Memory B cell (primary cell): Measurements from ENCODE around the gene CEACAM16.

ENCODE experiments used
- ATAC-seq: fragments of 150-1000 bp; cut with Tn5 transposase; 2 replicates; pipeline ENCODE4 v1.10.0; 2021; ENCODE audit warnings: low read depth, mild to moderate bottlenecking, moderate library complexity
- DNase-seq, 2 donors: peaks; one replicate each; pipeline ENCODE4 v3.0.0; 2022; ENCODE audit warnings: low spot score in 2 of 2
- H3K27ac Mint-ChIP-seq: one replicate; pipeline ENCODE4 v1.8.0; 2022; ENCODE audit warnings: mild to moderate bottlenecking, moderate library complexity, mixed read lengths
- H3K27me3 Mint-ChIP-seq: one replicate; pipeline ENCODE4 v1.8.0; 2022; ENCODE audit warnings: mixed read lengths
- H3K36me3 Mint-ChIP-seq: one replicate; pipeline ENCODE4 v1.8.0; 2022; ENCODE audit warnings: mild to moderate bottlenecking, mixed read lengths
- H3K4me1 Mint-ChIP-seq: one replicate; pipeline ENCODE4 v1.8.0; 2022; ENCODE audit warnings: mixed read lengths
- H3K4me3 Mint-ChIP-seq: one replicate; pipeline ENCODE4 v1.8.0; 2022; ENCODE audit warnings: mild to moderate bottlenecking, moderate library complexity, mixed read lengths
- H3K9me3 Mint-ChIP-seq: one replicate; pipeline ENCODE4 v1.8.0; 2022; ENCODE audit warnings: mixed read lengths

The CEACAM16 gene

DNA sequence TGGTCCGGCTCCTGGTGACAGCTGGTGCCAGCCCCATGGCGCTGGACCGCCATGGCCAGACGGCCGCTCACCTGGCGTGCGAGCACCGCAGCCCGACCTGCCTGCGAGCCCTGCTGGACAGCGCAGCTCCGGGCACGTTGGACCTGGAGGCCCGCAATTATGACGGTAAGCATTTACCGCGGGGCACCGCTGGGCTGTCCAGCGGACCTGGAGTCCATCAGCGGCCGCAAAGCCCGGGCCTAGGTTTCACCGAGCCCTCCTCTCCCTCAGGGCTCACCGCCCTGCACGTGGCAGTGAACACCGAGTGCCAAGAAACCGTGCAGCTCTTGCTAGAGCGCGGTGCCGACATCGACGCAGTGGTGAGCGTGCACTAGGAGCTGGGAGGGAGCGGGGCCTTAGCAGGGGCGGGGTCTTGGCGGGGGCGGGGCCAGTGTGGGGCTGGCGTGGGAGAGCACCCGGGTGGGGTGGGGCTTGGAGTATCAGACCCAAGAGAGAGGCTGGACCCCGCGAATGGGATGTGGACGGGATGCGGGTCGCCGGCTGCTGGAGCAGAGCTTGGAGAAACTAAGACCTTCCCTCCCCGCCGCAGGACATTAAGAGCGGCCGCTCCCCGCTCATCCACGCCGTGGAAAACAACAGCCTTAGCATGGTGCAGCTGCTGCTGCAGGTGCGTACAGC lies 58.2 kb downstream of the CEACAM16 start:
- Mint-ChIP-seq H3K36me3 (peaks cover 18% of the 10 kb centered on the region), H3K4me3 (no peak overlapping the region), H3K27ac (no peak overlapping the region), H3K4me1 (peaks cover 24% of the 10 kb centered on the region), H3K27me3 (no peaks in the 10 kb centered on the region), H3K9me3 (no peaks in the 10 kb centered on the region)
- DNase-seq (no peak), ATAC-seq (no peak)

DNA sequence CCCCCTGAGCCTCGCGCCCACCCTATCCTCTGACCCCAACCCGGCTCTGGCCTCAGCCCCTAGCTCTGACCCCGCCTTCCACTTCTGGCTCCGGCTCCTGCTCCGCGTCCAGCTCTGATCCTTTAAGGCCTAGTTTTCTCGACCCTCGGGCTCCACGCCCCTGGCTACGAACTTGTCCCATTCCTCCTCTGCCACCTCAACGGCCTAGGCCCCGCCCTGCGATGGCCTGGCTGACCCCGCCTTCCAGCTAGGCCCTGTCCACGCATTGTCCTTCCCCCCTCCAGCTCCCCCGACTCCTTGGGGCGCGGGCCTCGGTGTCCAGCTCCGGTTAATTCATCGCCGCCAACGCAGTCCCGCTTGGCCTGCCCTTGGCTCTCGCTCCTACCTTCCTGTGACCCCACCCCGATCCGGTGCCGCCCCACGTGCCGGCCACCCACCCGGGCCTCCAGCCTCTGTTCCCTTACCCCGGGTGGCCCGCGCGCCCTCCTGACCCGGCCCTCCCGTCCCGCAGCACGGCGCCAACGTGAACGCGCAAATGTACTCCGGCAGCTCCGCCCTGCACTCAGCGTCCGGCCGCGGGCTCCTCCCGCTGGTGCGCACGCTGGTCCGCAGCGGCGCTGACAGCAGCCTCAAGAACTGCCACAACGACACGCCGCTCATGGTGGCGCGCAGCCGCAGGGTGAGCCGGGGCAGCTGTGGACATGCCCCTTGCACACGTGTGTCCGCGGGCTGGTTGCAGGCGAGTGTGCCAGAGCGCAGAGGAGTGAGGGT lies 59.0 kb downstream of the CEACAM16 start:
- Mint-ChIP-seq H3K27ac (no peak overlapping the region), H3K27me3 (no peaks in the 10 kb centered on the region), H3K4me3 (no peak overlapping the region), H3K36me3 (peaks cover 18% of the 10 kb centered on the region), H3K9me3 (no peaks in the 10 kb centered on the region), H3K4me1 (peaks cover 17% of the 10 kb centered on the region)
- ATAC-seq (no peak), DNase-seq (no peak)

DNA sequence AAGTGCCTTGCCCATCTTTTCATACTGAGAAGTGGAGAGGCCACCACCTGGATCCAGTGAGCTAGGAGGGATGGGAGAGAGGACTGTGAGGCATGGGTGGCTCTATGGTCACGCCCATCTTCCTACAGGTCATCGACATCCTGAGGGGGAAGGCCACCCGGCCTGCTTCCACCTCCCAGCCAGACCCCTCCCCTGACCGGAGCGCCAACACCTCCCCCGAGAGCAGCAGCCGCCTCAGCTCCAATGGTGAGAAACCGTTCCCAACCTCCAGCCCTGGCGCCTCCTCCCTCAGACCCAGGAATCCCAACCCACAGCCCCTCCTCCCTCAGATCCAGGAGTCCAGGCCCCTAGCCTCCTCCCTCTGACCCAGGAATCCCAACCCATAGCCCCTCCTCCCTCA lies 59.6 kb downstream of the CEACAM16 start:
- ATAC-seq (no peak), DNase-seq (no peak)
- no peaks in the 10 kb centered on the region for H3K27me3 Mint-ChIP-seq
- peaks cover 13% of the 10 kb centered on the region for H3K4me1 Mint-ChIP-seq
- H3K4me3 Mint-ChIP-seq: no peak overlapping the region
- no peaks in the 10 kb centered on the region for H3K9me3 Mint-ChIP-seq
- H3K27ac Mint-ChIP-seq: no peak overlapping the region
- H3K36me3 Mint-ChIP-seq: peaks cover 18% of the 10 kb centered on the region

DNA sequence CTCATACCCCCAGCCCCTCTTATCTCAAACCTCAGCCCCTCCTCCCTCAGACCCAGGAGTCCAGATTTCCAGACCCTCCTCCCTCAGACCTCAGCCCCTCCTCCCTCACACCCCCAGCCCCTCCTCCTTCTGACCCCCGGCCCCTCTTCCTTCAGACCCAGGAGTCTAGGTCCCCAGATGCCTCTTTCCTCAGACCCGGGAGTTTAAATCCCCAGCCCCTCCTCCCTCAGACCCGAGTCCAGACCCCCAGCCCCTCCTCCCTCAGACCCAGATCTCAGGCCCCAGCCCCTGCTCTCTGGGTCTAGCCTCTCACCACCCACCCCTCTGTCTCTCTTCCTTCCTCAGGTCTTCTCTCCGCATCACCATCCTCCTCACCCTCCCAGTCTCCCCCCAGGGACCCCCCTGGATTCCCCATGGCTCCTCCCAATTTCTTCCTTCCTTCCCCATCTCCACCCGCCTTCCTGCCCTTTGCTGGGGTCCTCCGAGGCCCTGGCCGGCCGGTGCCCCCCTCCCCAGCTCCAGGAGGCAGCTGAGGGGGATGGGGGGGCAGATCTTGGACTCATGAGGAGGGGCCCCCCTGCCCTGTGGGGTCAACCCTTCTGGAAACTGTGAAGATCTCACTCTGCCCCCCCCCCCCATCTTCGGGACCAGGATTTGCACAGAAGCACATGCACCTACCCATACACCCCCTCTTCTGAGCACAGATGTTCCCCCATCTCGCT lies 60.3 kb downstream of the CEACAM16 start:
- H3K27me3 Mint-ChIP-seq: no peaks in the 10 kb centered on the region
- H3K36me3 Mint-ChIP-seq: peaks cover 18% of the 10 kb centered on the region
- no peak overlapping the region for H3K4me3 Mint-ChIP-seq
- peak overlapping the region; percentile 64 for H3K27ac Mint-ChIP-seq
- no peak for DNase-seq
- ATAC-seq: no peak
- peaks cover 13% of the 10 kb centered on the region for H3K4me1 Mint-ChIP-seq
- no peaks in the 10 kb centered on the region for H3K9me3 Mint-ChIP-seq
